Measurements from ENCODE around the gene MAPK7. TPM values are rescaled to one million over a fixed set of nuclear protein-coding genes. Genes with fewer than 3 reads are reported as not detected.

The MAPK7 gene
- total RNA-seq, 4 donors from 2014 or later, result 35.0 to 60.7 (median 46.5) TPM

GRCh38 chr17:19339341-19339815, 38.9 kb upstream of the MAPK7 start:
- DNase-seq, result peak in 1 of 3 donors; percentile 22
- H3K9me3 ChIP-seq, result no peaks in the 10 kb centered on the region
- peaks cover 0 to 2% (median 0%) of the 10 kb centered on the region in 3 donors for H3K36me3 ChIP-seq
- TF ChIP-seq CTCF (IDR thresholded peaks at IDR 0.05), result no peak
- no peak overlapping the region for H3K27ac ChIP-seq
- no peaks in the 10 kb centered on the region for H3K27me3 ChIP-seq
- no peak overlapping the region for H3K4me3 ChIP-seq
- H3K4me1 ChIP-seq, result peaks cover 0 to 6% (median 3%) of the 10 kb centered on the region in 4 donors

DNA sequence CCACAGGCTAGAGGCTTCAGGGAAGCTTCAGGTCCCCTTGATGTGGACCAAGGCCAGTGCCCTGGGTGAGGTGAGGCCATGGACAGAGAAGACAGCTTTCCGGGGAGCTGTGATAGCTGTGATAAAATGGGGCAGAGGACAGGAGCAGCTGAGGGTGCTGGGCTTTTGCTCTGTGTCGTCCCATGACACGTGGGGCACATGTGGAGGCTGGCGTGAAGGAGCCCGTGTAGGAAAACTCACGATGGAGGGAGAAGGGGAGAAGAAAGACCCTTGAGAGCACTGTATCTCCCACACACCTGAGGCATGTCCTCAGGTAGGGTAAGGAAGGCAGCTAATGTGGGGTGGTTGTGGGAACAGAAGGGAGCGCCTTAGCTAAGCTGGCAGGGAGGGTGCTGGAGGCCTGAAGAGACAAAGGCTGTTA, 37.1 kb upstream of the MAPK7 start:
- Histone ChIP-seq H3K9me3 (no peaks in the 10 kb centered on the region), H3K4me3 (no peak overlapping the region), H3K36me3 (no peaks in the 10 kb centered on the region), H3K27me3 (no peaks in the 10 kb centered on the region), H3K4me1 (peaks cover 0 to 10% (median 3%) of the 10 kb centered on the region in 4 donors), H3K27ac (no peak overlapping the region)
- no peak for TF ChIP-seq CTCF (IDR thresholded peaks at IDR 0.05)
- TF ChIP-seq POLR2A (IDR thresholded peaks at IDR 0.05), result no peak
- peak in 1 of 3 donors; percentile 39 for DNase-seq

GRCh38 chr17:19341641-19342610, 36.4 kb upstream of the MAPK7 start:
- no peak for TF ChIP-seq POLR2A (IDR thresholded peaks at IDR 0.05)
- no peak for TF ChIP-seq CTCF (IDR thresholded peaks at IDR 0.05)
- H3K9me3 ChIP-seq, result no peaks in the 10 kb centered on the region
- H3K27me3 ChIP-seq, result no peaks in the 10 kb centered on the region
- DNase-seq, result peak in 2 of 3 donors; percentile 40
- peaks cover 0 to 14% (median 1%) of the 10 kb centered on the region in 4 donors for H3K4me1 ChIP-seq
- H3K4me3 ChIP-seq, result no peak overlapping the region
- H3K36me3 ChIP-seq, result no peaks in the 10 kb centered on the region
- H3K27ac ChIP-seq, result peak overlapping the region in 1 of 4 donors; percentile 25

- no peak for TF ChIP-seq CTCF (IDR thresholded peaks at IDR 0.05)
- no peak for TF ChIP-seq POLR2A (IDR thresholded peaks at IDR 0.05)
- Histone ChIP-seq H3K9me3 (no peaks in the 10 kb centered on the region), H3K36me3 (no peaks in the 10 kb centered on the region), H3K27me3 (no peaks in the 10 kb centered on the region), H3K4me3 (no peak overlapping the region), H3K27ac (peak overlapping the region in 1 of 4 donors; percentile 25), H3K4me1 (peaks cover 0 to 12% (median 0%) of the 10 kb centered on the region in 4 donors)
- peak in 2 of 3 donors; percentile 36 to 46 for DNase-seq
Observed at GRCh38 chr17:19342611-19343255, 35.6 kb upstream of the MAPK7 start.

- Histone ChIP-seq H3K36me3 (no peaks in the 10 kb centered on the region), H3K4me1 (peaks cover 0 to 8% (median 0%) of the 10 kb centered on the region in 4 donors), H3K9me3 (no peaks in the 10 kb centered on the region), H3K27ac (no peak overlapping the region), H3K4me3 (no peak overlapping the region), H3K27me3 (no peaks in the 10 kb centered on the region)
- TF ChIP-seq CTCF (IDR thresholded peaks at IDR 0.05), result no peak
- peak in 1 of 3 donors; percentile 19 for DNase-seq
Observed at GRCh38 chr17:19343256-19343630, 35.1 kb upstream of the MAPK7 start.

Measured in Peyer's patch (tissue), 4 donors.